ENCODE measurements around the gene KLHL30.

DNA sequence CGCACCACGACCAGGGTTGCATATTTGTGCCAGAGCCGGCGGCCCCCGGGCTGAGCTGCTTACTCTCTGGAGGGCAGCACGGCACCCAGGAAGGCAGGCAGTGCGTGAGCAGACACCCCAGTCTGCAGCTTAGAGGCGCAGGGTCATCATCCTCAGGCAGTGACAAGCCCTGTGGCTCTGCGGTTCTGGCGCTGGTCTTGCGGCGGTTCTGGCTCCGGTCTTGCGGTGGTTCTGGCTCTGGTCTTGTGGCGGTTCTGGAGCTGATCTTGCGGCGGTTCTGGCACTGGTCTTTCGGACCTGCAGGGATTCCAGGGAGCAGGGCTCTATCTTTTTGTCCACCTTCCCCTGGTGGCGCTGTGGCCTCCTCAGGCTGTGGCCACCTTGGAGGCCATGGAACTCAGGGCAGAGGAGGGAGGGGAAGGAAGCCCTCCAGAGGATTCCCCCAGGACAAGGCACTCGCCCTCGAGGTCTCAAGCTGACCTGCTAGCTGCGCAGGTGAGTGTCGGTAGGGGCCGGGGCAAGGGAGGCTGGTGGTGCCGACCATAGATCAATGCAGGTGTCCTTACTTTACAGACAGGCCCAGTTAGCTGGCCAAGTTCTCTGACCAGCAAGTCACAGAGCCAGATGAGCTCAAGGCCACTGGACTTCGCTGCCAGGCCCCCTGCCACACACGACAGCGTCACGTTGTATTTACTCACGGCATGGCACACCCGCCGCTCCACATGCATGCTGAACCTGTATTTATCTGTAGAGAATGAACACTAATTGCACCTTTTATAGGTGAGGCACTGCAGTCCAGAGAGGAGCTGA, 23.4 kb upstream of the KLHL30 start:
- no peak for TF ChIP-seq POLR2A (IDR thresholded peaks at IDR 0.05)
- TF ChIP-seq, protein P1, sequence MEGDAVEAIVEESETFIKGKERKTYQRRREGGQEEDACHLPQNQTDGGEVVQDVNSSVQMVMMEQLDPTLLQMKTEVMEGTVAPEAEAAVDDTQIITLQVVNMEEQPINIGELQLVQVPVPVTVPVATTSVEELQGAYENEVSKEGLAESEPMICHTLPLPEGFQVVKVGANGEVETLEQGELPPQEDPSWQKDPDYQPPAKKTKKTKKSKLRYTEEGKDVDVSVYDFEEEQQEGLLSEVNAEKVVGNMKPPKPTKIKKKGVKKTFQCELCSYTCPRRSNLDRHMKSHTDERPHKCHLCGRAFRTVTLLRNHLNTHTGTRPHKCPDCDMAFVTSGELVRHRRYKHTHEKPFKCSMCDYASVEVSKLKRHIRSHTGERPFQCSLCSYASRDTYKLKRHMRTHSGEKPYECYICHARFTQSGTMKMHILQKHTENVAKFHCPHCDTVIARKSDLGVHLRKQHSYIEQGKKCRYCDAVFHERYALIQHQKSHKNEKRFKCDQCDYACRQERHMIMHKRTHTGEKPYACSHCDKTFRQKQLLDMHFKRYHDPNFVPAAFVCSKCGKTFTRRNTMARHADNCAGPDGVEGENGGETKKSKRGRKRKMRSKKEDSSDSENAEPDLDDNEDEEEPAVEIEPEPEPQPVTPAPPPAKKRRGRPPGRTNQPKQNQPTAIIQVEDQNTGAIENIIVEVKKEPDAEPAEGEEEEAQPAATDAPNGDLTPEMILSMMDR (IDR thresholded peaks at IDR 0.05), result no peak
